Vagina (tissue), 2 donors: ENCODE data around the gene PNCK.

Experiments
- POLR2A ChIP-seq, 2 donors: fragments of 450-650 bp; IDR thresholded peaks; one replicate each; pipeline ENCODE4 v1.6.1; 2017; ENCODE audit warnings: antibody characterized with exemption in 2 of 2, mild to moderate bottlenecking in 2 of 2, moderate library complexity in 2 of 2
- POLR2AphosphoS5 ChIP-seq, 2 donors: sonication (generic); formaldehyde crosslinking; IDR thresholded peaks; one replicate each; pipeline ENCODE4 v1.9.0; 2017; ENCODE audit warnings: antibody characterized with exemption in 2 of 2, mild to moderate bottlenecking in 2 of 2, low read depth in 1 of 2; ENCODE audit not compliant: insufficient read depth in 1 of 2
- TF ChIP-seq, protein P1 (sequence below), 3 experiments: fragments of 450-650 bp in 2 of 3; fragments of 200-600 bp in 1 of 3; sonication (generic) in 1 of 3; IDR thresholded peaks; one replicate each; pipeline ENCODE4 v1.5.1; 2017 to 2019; ENCODE audit warnings: antibody characterized with exemption in 3 of 3, mild to moderate bottlenecking in 2 of 3, moderate library complexity in 2 of 3

DNA sequence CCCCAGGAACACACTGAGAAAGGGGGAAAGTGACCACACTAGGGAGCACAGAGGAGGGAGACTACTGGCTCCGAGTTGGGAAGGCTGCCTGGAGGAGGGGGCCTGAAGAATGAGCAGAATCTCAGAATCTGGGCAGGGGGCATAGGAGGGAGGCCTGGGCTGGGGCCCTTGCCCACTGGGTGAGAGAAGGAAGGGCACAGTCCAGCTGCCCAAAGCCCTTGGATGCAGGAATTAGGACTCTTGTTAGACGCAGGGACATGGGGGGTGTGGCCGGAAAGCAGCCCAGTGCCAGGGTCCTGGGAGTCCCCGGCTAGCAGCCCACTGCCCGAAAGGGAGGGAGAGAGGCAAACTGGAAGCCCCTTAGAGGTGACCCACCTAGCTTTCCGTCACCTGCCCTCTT is 28.5 kb downstream of the PNCK start:
- TF ChIP-seq POLR2AphosphoS5 (IDR thresholded peaks at IDR 0.05; ENCODE audit: insufficient read depth in 1 of 2, low read depth in 1 of 2) (no peak), POLR2A (IDR thresholded peaks at IDR 0.05) (no peak)
- TF ChIP-seq, protein P1, sequence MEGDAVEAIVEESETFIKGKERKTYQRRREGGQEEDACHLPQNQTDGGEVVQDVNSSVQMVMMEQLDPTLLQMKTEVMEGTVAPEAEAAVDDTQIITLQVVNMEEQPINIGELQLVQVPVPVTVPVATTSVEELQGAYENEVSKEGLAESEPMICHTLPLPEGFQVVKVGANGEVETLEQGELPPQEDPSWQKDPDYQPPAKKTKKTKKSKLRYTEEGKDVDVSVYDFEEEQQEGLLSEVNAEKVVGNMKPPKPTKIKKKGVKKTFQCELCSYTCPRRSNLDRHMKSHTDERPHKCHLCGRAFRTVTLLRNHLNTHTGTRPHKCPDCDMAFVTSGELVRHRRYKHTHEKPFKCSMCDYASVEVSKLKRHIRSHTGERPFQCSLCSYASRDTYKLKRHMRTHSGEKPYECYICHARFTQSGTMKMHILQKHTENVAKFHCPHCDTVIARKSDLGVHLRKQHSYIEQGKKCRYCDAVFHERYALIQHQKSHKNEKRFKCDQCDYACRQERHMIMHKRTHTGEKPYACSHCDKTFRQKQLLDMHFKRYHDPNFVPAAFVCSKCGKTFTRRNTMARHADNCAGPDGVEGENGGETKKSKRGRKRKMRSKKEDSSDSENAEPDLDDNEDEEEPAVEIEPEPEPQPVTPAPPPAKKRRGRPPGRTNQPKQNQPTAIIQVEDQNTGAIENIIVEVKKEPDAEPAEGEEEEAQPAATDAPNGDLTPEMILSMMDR (IDR thresholded peaks at IDR 0.05), result no peak
